Measurements from ENCODE around the gene TTYH3.

DNA sequence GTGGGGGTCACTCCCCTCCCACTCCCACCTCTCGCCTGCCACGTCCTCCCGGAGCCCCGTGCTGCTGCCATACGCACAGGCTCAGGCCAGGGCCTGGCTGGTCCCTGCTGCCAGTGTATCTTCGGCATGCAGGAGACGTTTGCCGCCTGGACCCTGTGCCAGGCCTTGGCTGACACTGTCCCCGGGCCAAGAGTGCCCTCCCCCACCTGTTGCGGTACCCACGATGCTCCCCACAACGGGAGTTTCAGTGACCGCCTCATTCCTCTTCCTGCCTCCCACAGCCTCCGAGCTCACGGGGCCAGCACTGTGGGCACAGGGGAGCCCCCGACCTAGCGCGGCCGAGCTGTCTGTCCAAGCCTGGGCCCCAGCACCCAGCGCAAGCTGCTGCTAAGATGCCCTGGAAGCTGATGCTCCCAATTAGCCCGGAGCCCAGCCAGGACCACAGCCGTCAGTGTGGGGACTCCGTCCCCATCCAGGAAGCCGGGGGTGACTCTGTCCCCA is 7.4 kb downstream of the TTYH3 start:
- TF ChIP-seq FOXM1 (IDR thresholded peaks at IDR 0.05; ENCODE audit: borderline replicate concordance, low read depth) (no peak), TAF1 (IDR thresholded peaks at IDR 0.05; ENCODE audit: low read depth) (no peak), CREB1 (IDR thresholded peaks at IDR 0.05; ENCODE audit: low read depth) (no peak)
- TF ChIP-seq, protein P1, sequence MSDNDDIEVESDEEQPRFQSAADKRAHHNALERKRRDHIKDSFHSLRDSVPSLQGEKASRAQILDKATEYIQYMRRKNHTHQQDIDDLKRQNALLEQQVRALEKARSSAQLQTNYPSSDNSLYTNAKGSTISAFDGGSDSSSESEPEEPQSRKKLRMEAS (IDR thresholded peaks at IDR 0.05): no peak
